Fibroblast of pulmonary artery (primary cell): ENCODE data around the gene MSANTD4.
"Not testable (repeated sequence)": the region's sequence is repeated elsewhere in the genome, so short reads cannot be mapped to it uniquely, and the experiment has no call there.

Experiments
- DNase-seq: peaks from one replicate; pipeline ENCODE4 v3.0.0-alpha.2; 2010; ENCODE audit warnings: low read depth
- H3K4me3 ChIP-seq: replicated peaks from 2 replicates; pipeline ENCODE4 v1.5.1; 2011; ENCODE audit warnings: low read depth, mild to moderate bottlenecking, control low read depth, low read length, moderate library complexity
- TF ChIP-seq, protein P1 (sequence below): IDR thresholded peaks from 2 replicates; pipeline ENCODE4 v1.5.1; 2011; ENCODE audit warnings: mild to moderate bottlenecking, control low read depth, low read length, inconsistent platforms; ENCODE audit errors: missing control alignments

The MSANTD4 gene

GRCh38 chr11:106012744-106013143, 9.3 kb downstream of the MSANTD4 start:
- peak; percentile 88 for DNase-seq
- TF ChIP-seq, protein P1, sequence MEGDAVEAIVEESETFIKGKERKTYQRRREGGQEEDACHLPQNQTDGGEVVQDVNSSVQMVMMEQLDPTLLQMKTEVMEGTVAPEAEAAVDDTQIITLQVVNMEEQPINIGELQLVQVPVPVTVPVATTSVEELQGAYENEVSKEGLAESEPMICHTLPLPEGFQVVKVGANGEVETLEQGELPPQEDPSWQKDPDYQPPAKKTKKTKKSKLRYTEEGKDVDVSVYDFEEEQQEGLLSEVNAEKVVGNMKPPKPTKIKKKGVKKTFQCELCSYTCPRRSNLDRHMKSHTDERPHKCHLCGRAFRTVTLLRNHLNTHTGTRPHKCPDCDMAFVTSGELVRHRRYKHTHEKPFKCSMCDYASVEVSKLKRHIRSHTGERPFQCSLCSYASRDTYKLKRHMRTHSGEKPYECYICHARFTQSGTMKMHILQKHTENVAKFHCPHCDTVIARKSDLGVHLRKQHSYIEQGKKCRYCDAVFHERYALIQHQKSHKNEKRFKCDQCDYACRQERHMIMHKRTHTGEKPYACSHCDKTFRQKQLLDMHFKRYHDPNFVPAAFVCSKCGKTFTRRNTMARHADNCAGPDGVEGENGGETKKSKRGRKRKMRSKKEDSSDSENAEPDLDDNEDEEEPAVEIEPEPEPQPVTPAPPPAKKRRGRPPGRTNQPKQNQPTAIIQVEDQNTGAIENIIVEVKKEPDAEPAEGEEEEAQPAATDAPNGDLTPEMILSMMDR = no peak
- H3K4me3 ChIP-seq = no peak overlapping the region

GRCh38 chr11:106011481-106011880, 10.6 kb downstream of the MSANTD4 start:
- DNase-seq = peak; percentile 33
- H3K4me3 ChIP-seq = no peak overlapping the region
- TF ChIP-seq, protein P1 = no peak

- not testable (repeated sequence) for DNase-seq
Observed at GRCh38 chr11:106003094-106003493, 18.9 kb downstream of the MSANTD4 start.

GRCh38 chr11:106001304-106002012, 20.6 kb downstream of the MSANTD4 start:
- TF ChIP-seq, protein P1 = no peak
- no peak overlapping the region for H3K4me3 ChIP-seq
- no peak for DNase-seq

More at GRCh38 chr11:106003094-106003493, 18.9 kb downstream of the MSANTD4 start:
- H3K4me3 ChIP-seq = not testable (repeated sequence)

- TF ChIP-seq, protein P1 = no peak
- H3K4me3 ChIP-seq = no peak overlapping the region
- no peak for DNase-seq
Observed at GRCh38 chr11:105991888-105992287, 30.2 kb downstream of the MSANTD4 start.

DNA sequence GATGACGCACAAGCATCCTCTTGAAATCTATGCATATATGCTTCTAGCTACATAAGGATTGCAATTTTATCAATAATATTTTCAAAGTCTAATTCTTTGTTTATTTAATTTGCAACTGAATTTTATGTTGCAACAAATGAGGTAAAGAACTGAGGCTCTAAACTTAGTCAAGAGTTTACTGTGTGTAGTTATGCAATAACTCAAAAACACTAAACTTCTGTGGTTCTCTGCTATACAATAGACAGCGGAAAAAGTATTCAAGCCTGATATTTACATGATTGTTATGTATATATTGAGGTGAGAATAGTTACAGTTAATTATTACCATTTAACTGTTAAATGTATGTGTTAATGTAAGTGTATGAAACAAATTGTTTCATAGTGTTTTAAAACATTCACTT, 32.9 kb downstream of the MSANTD4 start:
- TF ChIP-seq, protein P1 = no peak
- no peak for DNase-seq

GRCh38 chr11:105988197-105988596, 33.8 kb downstream of the MSANTD4 start:
- TF ChIP-seq, protein P1 = no peak
- DNase-seq = no peak
- H3K4me3 ChIP-seq = no peak overlapping the region

More for the DNA sequence above, 32.9 kb downstream of the MSANTD4 start:
- H3K4me3 ChIP-seq = no peak overlapping the region
